Mammary epithelial cell (primary cell): ENCODE data around the gene CRYZL1.

Experiments used
- CTCF ChIP-seq, 2 donors: IDR thresholded peaks in 1 of 2; conservative IDR thresholded peaks in 1 of 2; 2 replicates each; pipeline ENCODE4 v1.5.1; 2011 to 2012; ENCODE audit warnings: inconsistent platforms in 2 of 2, low read length in 2 of 2, mild to moderate bottlenecking in 2 of 2, control low read depth in 1 of 2, low read depth in 1 of 2; ENCODE audit not compliant: insufficient read depth in 1 of 2; ENCODE audit errors: extremely low read depth in 1 of 2
- EZH2 ChIP-seq: IDR thresholded peaks from 2 replicates; pipeline ENCODE4 v1.6.1; 2012; ENCODE audit warnings: low read length, inconsistent platforms, borderline replicate concordance

- no peak for TF ChIP-seq CTCF (conservative IDR thresholded peaks at IDR 0.05 in 1 of 2, IDR thresholded peaks at IDR 0.05 in 1 of 2; ENCODE audit: extremely low read depth in 1 of 2, insufficient read depth in 1 of 2, low read depth in 1 of 2, low read length in 2 of 2)
- no peak for TF ChIP-seq EZH2
Observed at GRCh38 chr21:33667636-33668035, 26.1 kb upstream of the CRYZL1 start.
